GM18873 (cell line): ENCODE data around the gene SRRM4.
"Not testable (repeated sequence)": the region's sequence is repeated elsewhere in the genome, so short reads cannot be mapped to it uniquely, and the experiment has no call there.

ENCODE experiments used
- ATAC-seq: cut with Tn5 transposase; IDR thresholded peaks from one replicate; pipeline ENCODE4 v1.9.1; 2021; ENCODE audit warnings: mild to moderate bottlenecking, moderate library complexity, moderate number of reproducible peaks; ENCODE audit not compliant: unreplicated experiment, low FRiP score

Gene SRRM4

GRCh38 chr12:119008273-119008672 is 26.9 kb downstream of the SRRM4 start:
- ATAC-seq = not testable (repeated sequence)

- no peak for ATAC-seq
Measured at GRCh38 chr12:119008691-119009221, 27.4 kb downstream of the SRRM4 start.

- ATAC-seq = no peak
Measured at GRCh38 chr12:119011231-119011630, 29.9 kb downstream of the SRRM4 start.

GRCh38 chr12:119012179-119012578 is 30.8 kb downstream of the SRRM4 start:
- no peak for ATAC-seq

- no peak for ATAC-seq
Measured at GRCh38 chr12:119013023-119013422, 31.7 kb downstream of the SRRM4 start.

GRCh38 chr12:119014368-119014767 is 33.0 kb downstream of the SRRM4 start:
- ATAC-seq = no peak

GRCh38 chr12:119016715-119017114 is 35.4 kb downstream of the SRRM4 start:
- no peak for ATAC-seq

GRCh38 chr12:119019166-119019565 is 37.8 kb downstream of the SRRM4 start:
- ATAC-seq = no peak

- ATAC-seq = no peak
Measured at GRCh38 chr12:119020406-119021360, 39.3 kb downstream of the SRRM4 start.

GRCh38 chr12:119024356-119024755 is 43.0 kb downstream of the SRRM4 start:
- no peak for ATAC-seq

- ATAC-seq = no peak
Measured at GRCh38 chr12:119025786-119026185, 44.4 kb downstream of the SRRM4 start.

GRCh38 chr12:119033332-119033731 is 52.0 kb downstream of the SRRM4 start:
- not testable (repeated sequence) for ATAC-seq

- no peak for ATAC-seq
Measured at GRCh38 chr12:119036878-119037825, 55.8 kb downstream of the SRRM4 start.

GRCh38 chr12:119044094-119044493 is 62.8 kb downstream of the SRRM4 start:
- ATAC-seq = no peak

GRCh38 chr12:119047641-119048040 is 66.3 kb downstream of the SRRM4 start:
- ATAC-seq = no peak

- ATAC-seq = no peak
Measured at GRCh38 chr12:119050663-119051062, 69.3 kb downstream of the SRRM4 start.

- no peak for ATAC-seq
Measured at GRCh38 chr12:119051474-119051873, 70.1 kb downstream of the SRRM4 start.

GRCh38 chr12:119052001-119052400 is 70.7 kb downstream of the SRRM4 start:
- ATAC-seq = no peak

GRCh38 chr12:119055977-119056376 is 74.6 kb downstream of the SRRM4 start:
- no peak for ATAC-seq

GRCh38 chr12:119060847-119061796 is 79.8 kb downstream of the SRRM4 start:
- no peak for ATAC-seq
